Muscle of leg (tissue), 11 donors: ENCODE data around the gene GCNT2. TPM values are rescaled to one million over a fixed set of nuclear protein-coding genes. Genes with fewer than 3 reads are reported as not detected.
"Not testable (repeated sequence)": the region's sequence is repeated elsewhere in the genome, so short reads cannot be mapped to it uniquely, and the experiment has no call there.

Experiments
- DNase-seq: peaks from one replicate; pipeline ENCODE4 v3.0.0; 2013
- H3K27ac ChIP-seq: one replicate; pipeline ENCODE4 v1.5.1; 2013; ENCODE audit warnings: mild to moderate bottlenecking, low read length, control low read depth
- H3K27me3 ChIP-seq: one replicate; pipeline ENCODE4 v1.6.1; 2013; ENCODE audit warnings: low read length; ENCODE audit not compliant: control insufficient read depth, insufficient read depth
- H3K36me3 ChIP-seq: one replicate; pipeline ENCODE4 v1.6.1; 2013; ENCODE audit warnings: low read length; ENCODE audit not compliant: control insufficient read depth, insufficient read depth
- H3K4me1 ChIP-seq: one replicate; pipeline ENCODE4 v1.6.1; 2013; ENCODE audit warnings: low read length; ENCODE audit not compliant: control insufficient read depth, insufficient read depth
- H3K4me3 ChIP-seq: one replicate; pipeline ENCODE4 v1.5.1; 2013; ENCODE audit warnings: low read length, control low read depth
- H3K9me3 ChIP-seq: replicated peaks from 2 replicates; pipeline ENCODE4 v1.6.1; 2013; ENCODE audit warnings: low read depth, low read length; ENCODE audit not compliant: control insufficient read depth
- whole genome bisulfite sequencing: methylation state at CpG from one replicate; pipeline ENCODE4 v1.1.5; 2013; ENCODE audit warnings: missing lambda C conversion rate; ENCODE audit not compliant: insufficient coverage; 5-methylcytosine and 5-hydroxymethylcytosine counted together
- polyA plus RNA-seq, 8 donors: library from polyadenylated mRNA; unstranded; fragments of 120-200 nt; gene quantifications; one replicate each; pipeline versions ENCODE4 v1.2.1 to v1.2.3, GENCODE V29; 2013; ENCODE audit warnings: inconsistent platforms in 1 of 8, low replicate concordance in 1 of 8; ENCODE audit not compliant: insufficient read length in 8 of 8, insufficient read depth in 1 of 8
- total RNA-seq: library from RNA; stranded (reverse); fragments of 120-200 nt; gene quantifications from one replicate; pipeline ENCODE4 v1.2.4, GENCODE V29; 2013

GCNT2 gene
- total and polyA plus RNA-seq, 9 donors, result 1.8 to 3.8 (median 2.7) TPM

DNA sequence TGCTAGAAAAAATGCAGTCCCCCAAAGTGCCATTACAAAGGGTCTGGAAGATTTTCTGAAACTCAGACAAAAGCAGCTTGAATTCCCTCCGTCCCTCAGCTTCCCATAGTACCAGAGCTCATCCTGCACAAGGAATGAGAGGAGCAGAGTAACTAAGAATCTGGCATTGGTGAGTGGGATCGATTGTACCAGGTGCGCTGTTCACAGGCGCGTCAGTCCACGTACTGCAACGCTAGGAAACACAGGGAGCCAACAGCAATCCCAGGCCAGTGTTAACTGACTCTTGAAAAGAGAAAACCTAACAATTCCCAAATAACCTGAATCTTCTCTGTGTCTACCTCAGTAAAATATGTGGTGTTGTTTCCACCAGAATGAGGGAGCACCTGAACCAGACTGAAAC lies 77.9 kb downstream of the GCNT2 start:
- H3K4me1 ChIP-seq, result peaks cover 3% of the 10 kb centered on the region
- H3K4me3 ChIP-seq, result no peak overlapping the region
- no peaks in the 10 kb centered on the region for H3K27me3 ChIP-seq
- no peak overlapping the region for H3K27ac ChIP-seq
- no peaks in the 10 kb centered on the region for H3K36me3 ChIP-seq
- no peak for DNase-seq
- no peaks in the 10 kb centered on the region for H3K9me3 ChIP-seq
- WGBS, result no CpG with 5 or more reads among the region's 7 CpGs

DNA sequence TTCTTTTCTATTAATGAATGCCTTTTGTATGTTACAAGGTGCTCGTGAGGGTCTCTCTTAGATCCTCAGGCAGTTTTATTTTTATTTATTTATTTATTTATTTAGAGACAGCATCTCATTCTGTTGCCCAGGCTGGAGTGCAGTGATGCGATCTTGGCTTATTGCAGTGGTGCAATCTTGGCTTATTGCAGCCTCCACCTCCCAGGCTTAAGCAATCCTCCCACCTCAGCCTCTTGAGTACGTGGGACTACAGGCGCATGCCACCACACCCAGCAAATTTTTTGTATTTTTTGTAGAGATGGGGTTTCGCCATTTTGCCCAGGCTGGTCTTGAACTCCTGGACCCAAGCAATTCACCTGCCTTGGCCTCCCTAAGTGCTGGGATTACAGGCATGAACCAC lies 79.5 kb downstream of the GCNT2 start:
- not testable (repeated sequence) for H3K9me3 ChIP-seq, H3K27ac ChIP-seq, H3K4me1 ChIP-seq, H3K36me3 ChIP-seq, H3K4me3 ChIP-seq, DNase-seq, H3K27me3 ChIP-seq
- WGBS, result no CpG with 5 or more reads among the region's 5 CpGs

DNA sequence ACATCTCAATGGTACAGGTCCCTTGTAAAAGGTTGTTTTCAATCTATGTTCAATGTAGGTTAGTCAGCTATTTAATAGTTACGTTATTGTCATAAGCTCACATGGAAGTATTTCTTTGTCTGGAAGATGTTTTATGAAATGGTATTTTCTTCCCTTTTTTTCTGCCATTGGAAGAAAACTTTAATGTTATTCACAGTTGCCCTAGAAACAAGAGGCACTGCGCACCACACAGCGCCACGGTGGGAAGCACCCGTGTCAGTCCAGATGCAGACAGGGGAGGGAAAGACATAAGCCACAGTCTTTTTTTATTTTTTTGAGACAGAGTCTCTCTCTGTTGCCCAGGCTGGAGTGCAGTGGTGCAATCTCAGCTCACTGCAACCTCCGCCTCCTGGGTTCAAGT lies 82.1 kb downstream of the GCNT2 start:
- Histone ChIP-seq H3K27me3 (no peaks in the 10 kb centered on the region), H3K27ac (no peak overlapping the region), H3K4me3 (no peak overlapping the region), H3K36me3 (no peaks in the 10 kb centered on the region), H3K4me1 (peaks cover 3% of the 10 kb centered on the region), H3K9me3 (no peaks in the 10 kb centered on the region)
- no peak for DNase-seq
- 82% methylated on average over 5 of the region's 6 CpGs for WGBS

DNA sequence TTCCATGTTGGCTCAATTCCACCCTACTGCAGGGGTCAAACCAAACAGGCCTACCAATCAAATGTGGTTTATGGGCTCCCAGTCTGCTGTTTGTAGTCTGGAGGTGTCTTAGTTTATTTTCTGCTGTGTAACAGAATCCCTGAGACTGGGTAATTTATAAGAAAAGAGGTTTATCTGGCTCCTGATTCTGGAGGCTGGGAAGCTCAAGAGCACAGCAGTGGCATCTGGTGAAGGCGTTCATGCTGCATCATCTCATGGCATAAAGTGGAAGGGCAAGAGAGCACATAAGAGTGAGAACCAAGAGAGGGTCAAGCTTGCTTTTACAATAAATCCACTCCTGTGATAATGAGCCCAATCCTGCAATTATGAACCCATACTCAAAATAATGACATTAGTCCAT lies 87.9 kb downstream of the GCNT2 start:
- no peaks in the 10 kb centered on the region for H3K36me3 ChIP-seq
- WGBS, result no CpG with 5 or more reads among the region's 1 CpG
- no peaks in the 10 kb centered on the region for H3K27me3 ChIP-seq
- no peak overlapping the region for H3K27ac ChIP-seq
- no peak overlapping the region for H3K4me3 ChIP-seq
- DNase-seq, result no peak
- no peaks in the 10 kb centered on the region for H3K4me1 ChIP-seq
- no peaks in the 10 kb centered on the region for H3K9me3 ChIP-seq

DNA sequence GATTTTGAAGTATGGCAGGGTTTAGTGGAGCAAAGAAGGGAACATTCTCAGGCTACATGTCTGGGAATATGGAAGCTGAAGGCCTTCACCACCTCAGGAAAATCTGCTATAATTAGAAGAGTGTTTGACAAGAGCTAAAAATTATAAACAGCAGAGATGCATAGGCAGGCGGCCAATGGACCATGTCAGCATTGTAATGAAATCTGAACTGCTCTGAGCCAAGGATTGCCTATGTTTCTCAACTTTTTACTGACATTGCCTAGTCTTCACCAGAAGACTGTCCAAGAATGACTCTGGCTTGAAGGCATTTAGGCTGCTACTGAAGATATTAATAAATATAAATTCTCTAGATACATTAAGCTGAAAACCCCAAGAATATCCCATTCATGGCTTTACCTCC lies 89.1 kb downstream of the GCNT2 start:
- Histone ChIP-seq H3K9me3 (no peaks in the 10 kb centered on the region), H3K4me3 (no peak overlapping the region), H3K36me3 (no peaks in the 10 kb centered on the region), H3K27ac (no peak overlapping the region), H3K4me1 (no peaks in the 10 kb centered on the region), H3K27me3 (no peaks in the 10 kb centered on the region)
- no peak for DNase-seq
- WGBS, result no CpG with 5 or more reads among the region's 1 CpG

DNA sequence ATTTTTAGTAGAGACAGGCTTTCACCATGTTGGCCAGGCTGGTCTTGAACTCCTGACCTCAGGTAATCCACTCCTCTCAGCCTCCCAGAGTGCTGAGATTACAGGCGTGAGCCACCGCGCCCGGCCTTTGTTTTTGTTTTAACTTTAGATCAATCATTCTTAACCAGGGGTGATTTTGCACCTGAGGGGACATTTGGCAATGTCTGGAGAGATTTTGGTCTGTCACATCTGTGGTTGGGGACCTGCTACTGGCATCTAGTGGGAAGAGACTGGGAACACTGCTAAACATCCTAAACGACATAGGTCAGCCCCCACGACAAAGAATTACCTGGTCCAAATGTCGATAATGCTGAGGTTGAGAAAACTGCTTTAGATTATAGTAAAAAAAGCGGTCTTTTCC lies 91.0 kb downstream of the GCNT2 start:
- Histone ChIP-seq H3K27me3 (no peaks in the 10 kb centered on the region), H3K36me3 (no peaks in the 10 kb centered on the region), H3K4me1 (no peaks in the 10 kb centered on the region), H3K9me3 (no peaks in the 10 kb centered on the region), H3K4me3 (no peak overlapping the region), H3K27ac (no peak overlapping the region)
- no CpG with 5 or more reads among the region's 8 CpGs for WGBS
- no peak for DNase-seq

DNA sequence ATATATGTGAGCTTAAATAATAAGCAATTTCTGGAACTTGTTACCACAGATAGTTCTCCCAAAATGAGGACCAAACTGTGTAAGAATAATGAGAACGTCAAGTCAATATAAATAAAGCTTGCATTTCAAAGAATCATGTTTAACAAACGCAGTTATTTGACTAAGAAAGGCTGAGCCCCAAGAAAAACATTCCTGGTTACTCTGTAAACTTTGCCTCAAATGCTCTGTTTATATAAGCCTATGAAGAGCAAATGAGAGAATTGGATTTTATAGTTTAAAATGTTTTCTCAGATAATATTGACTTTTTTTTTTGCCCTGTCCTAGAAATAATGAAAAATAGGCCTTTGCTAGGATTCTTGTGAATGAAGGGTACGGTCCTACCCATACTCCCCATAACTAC lies 91.9 kb downstream of the GCNT2 start:
- no peak overlapping the region for H3K27ac ChIP-seq
- H3K9me3 ChIP-seq, result no peaks in the 10 kb centered on the region
- WGBS, result no CpG with 5 or more reads among the region's 3 CpGs
- no peak overlapping the region for H3K4me3 ChIP-seq
- H3K4me1 ChIP-seq, result no peaks in the 10 kb centered on the region
- no peaks in the 10 kb centered on the region for H3K36me3 ChIP-seq
- DNase-seq, result no peak
- no peaks in the 10 kb centered on the region for H3K27me3 ChIP-seq

DNA sequence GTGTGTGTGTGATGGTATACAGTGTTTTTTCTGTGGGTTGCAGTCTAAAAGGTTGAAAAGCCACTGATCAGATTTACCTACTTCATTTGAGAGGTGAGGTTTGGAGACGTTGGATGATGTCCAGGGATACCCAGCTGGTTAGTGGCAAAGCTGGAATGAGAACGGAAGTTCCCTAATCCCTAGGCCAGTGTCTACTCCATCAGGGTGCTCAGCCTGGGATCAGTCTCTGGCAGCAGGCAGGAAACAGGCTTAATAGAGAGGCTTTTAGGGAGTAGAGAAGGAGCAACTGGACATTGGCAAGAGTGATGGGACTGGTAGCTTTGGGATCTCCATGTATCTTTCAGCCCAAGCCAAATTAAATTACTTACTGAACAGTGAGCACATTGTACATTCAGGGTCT lies 92.6 kb downstream of the GCNT2 start:
- no peaks in the 10 kb centered on the region for H3K36me3 ChIP-seq
- H3K4me3 ChIP-seq, result no peak overlapping the region
- no peak overlapping the region for H3K27ac ChIP-seq
- no peaks in the 10 kb centered on the region for H3K9me3 ChIP-seq
- no peaks in the 10 kb centered on the region for H3K27me3 ChIP-seq
- no CpG with 5 or more reads among the region's 2 CpGs for WGBS
- no peak for DNase-seq
- H3K4me1 ChIP-seq, result no peaks in the 10 kb centered on the region

DNA sequence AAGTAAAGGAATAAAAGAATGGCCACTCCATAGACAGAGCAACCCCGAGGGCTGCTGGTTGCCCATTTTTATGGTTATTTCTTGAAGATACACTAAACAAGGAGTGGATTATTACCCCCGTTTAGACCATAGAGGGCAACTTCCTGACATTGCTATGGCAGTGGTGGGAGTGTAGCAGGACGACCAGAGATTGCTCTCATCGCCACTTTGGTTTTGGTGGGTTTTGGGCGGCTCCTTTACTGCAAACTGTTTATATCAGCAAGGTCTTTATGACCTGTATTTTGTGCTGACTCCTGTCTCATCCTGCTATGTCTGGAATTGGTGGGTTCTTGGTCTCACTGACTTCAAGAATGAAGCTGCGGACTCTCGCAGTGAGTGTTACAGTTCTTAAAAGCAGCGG lies 94.5 kb downstream of the GCNT2 start:
- 100% methylated on average over 3 of the region's 8 CpGs for WGBS
- no peak overlapping the region for H3K4me3 ChIP-seq
- no peaks in the 10 kb centered on the region for H3K36me3 ChIP-seq
- H3K4me1 ChIP-seq, result no peaks in the 10 kb centered on the region
- H3K9me3 ChIP-seq, result no peaks in the 10 kb centered on the region
- no peaks in the 10 kb centered on the region for H3K27me3 ChIP-seq
- no peak for DNase-seq
- no peak overlapping the region for H3K27ac ChIP-seq

DNA sequence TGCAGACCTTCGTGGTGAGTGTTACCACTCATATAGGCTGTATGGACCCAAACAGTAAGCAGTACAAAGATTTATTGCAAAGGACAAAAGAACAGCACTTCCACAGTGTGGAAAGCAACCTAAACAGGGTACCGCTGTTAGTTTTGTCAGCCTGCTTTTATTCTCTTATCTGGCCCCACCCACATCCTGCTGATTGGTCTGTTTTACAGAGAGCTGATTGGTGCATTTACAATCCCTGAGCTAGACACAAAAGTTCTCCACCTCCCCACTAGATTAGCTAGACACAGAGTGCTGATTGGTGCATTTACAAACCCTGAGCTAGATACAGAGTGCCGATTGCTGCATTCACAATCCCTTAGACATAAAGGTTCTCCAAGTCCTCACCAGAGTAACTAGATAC lies 95.1 kb downstream of the GCNT2 start:
- DNase-seq, H3K4me3 ChIP-seq, H3K4me1 ChIP-seq, H3K27ac ChIP-seq, H3K27me3 ChIP-seq, H3K9me3 ChIP-seq, H3K36me3 ChIP-seq: not testable (repeated sequence)
- WGBS, result 100% methylated on average over 1 of the region's 3 CpGs

DNA sequence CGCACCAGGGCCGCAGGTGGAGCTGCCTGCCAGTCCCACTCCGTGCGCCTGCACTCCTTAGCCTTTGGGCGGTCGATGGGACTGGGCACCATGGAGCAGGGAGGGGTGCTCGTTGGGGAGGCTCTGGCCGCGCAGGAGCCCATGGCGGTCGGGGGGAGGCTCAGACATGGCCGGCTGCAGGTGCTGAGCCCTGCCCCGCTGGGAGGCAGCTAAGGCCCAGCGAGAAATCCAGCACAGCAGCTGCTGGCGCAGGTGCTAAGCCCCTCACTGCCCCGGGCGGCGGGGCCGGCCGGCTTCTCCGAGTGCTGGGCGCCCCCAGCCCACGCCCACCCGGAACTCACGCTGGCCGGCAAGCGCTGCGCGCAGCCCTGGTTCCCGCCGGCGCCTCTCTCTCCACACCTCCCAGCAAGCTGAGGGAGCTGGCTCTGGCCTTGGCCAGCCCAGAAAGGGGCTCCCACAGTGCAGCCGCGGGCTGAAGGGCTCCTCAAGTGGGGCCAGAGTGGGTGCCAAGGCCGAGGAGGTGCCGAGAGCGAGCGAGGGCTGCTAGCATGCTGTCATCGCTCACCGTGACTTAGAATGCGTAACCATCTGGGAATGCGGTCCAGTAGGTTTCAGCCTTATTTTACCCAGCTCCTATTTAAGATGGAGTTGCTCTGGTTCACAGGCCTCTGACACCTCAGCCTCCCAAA lies 96.0 kb downstream of the GCNT2 start:
- Histone ChIP-seq H3K27me3 (no peaks in the 10 kb centered on the region), H3K9me3 (no peaks in the 10 kb centered on the region), H3K36me3 (no peaks in the 10 kb centered on the region), H3K4me3 (no peak overlapping the region), H3K27ac (no peak overlapping the region), H3K4me1 (no peaks in the 10 kb centered on the region)
- DNase-seq, result no peak
- WGBS, result 92% methylated on average over 28 of the region's 42 CpGs
